Stomach smooth muscle (tissue), 2 donors: Measurements from ENCODE around the gene HDAC2.
"Not testable (repeated sequence)": the region's sequence is repeated elsewhere in the genome, so short reads cannot be mapped to it uniquely, and the experiment has no call there.

ENCODE experiments used
- H3K27ac ChIP-seq: one replicate; pipeline ENCODE4 v1.7.0; 2013; ENCODE audit warnings: mild to moderate bottlenecking, low read length, inconsistent platforms
- H3K27me3 ChIP-seq, 2 donors: one replicate each; pipeline ENCODE4 v1.7.0; 2013; ENCODE audit warnings: low read length in 2 of 2; ENCODE audit not compliant: insufficient read depth in 2 of 2, control insufficient read depth in 1 of 2
- H3K36me3 ChIP-seq, 2 donors: one replicate each; pipeline ENCODE4 v1.7.0; 2013; ENCODE audit warnings: low read length in 2 of 2; ENCODE audit not compliant: control insufficient read depth in 2 of 2, insufficient read depth in 2 of 2
- H3K4me1 ChIP-seq: one replicate; pipeline ENCODE4 v1.7.0; 2013; ENCODE audit warnings: low read length; ENCODE audit not compliant: control insufficient read depth, insufficient read depth
- H3K4me3 ChIP-seq, 2 donors: one replicate each; pipeline ENCODE4 v1.7.0; 2013; ENCODE audit warnings: low read length in 2 of 2
- H3K9ac ChIP-seq, 2 donors: one replicate each; pipeline ENCODE4 v1.7.0; 2013; ENCODE audit warnings: low read length in 2 of 2, mild to moderate bottlenecking in 1 of 2
- H3K9me3 ChIP-seq, 2 donors: one replicate each; pipeline ENCODE4 v1.7.0; 2013; ENCODE audit warnings: low read length in 2 of 2; ENCODE audit not compliant: control insufficient read depth in 2 of 2
- donor health status: healthy.
- donor health status: Pancreatic carcinoma.

The HDAC2 gene

DNA sequence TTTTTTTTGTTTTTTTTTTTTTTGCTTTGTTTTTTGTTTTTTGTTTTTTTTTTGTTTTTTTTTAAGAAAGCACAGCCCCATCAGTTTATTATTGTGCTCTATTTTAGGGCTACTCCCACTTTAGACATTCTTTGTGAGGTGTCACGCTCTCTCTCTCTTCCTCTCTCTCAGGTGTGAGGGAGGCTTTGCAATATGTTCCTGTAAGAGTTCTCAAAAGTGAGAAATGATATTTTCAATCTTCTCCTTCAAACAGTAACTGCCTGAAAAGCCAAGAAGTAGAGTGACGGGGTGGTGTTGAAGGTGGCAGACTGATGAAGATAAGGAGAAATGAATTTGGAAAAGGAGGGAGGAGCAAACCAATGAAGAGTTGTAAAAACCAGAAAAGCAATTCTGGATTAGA, 28.3 kb upstream of the HDAC2 start:
- Histone ChIP-seq H3K4me3 (no peak overlapping the region), H3K4me1 (peaks cover 15% of the 10 kb centered on the region), H3K27me3 (no peaks in the 10 kb centered on the region), H3K9me3 (no peaks in the 10 kb centered on the region), H3K27ac (no peak overlapping the region), H3K36me3 (no peaks in the 10 kb centered on the region), H3K9ac (no peak overlapping the region)

DNA sequence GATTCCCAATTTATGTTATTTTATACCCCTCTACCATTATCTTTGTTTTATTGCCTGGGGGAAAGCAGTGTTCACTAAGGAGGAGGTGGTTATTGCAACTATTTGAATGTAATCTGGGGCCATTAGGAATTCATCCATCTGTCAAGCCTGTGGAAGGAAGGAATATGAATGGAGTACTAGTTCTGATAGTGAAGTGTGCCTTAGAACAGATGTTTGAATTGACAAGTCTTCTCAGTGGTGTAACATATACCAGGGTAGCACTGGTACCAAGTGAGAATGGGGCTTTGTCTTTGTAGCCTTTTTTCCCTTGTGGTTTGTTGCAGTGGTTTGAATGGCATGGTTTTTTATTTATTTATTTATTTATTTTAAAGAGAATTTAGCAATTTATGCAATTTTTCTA, 27.9 kb upstream of the HDAC2 start:
- no peaks in the 10 kb centered on the region for H3K36me3 ChIP-seq
- H3K4me3 ChIP-seq: no peak overlapping the region
- H3K27ac ChIP-seq: no peak overlapping the region
- no peaks in the 10 kb centered on the region for H3K9me3 ChIP-seq
- peaks cover 15% of the 10 kb centered on the region for H3K4me1 ChIP-seq
- H3K27me3 ChIP-seq: no peaks in the 10 kb centered on the region
- no peak overlapping the region for H3K9ac ChIP-seq

DNA sequence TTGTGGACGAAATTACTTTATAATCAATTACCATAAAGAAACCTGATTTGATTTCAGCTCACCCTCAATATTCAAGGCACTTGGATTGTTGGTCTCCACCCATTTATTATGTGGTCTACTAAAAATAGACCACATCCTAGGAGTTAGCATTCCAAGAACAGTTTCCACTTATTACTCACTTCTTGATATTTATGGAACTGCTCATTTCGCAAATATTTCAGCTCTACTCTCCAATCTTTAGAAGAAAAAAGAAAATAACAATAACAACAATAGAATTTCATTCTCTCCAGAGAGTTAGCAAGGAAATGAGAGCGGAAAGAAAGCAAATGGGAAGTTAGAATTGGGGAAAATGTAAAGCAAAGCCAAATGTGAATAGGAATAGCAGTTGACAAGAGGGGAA, 26.2 kb upstream of the HDAC2 start:
- H3K27ac ChIP-seq: no peak overlapping the region
- H3K36me3 ChIP-seq: no peaks in the 10 kb centered on the region
- H3K4me1 ChIP-seq: peaks cover 17% of the 10 kb centered on the region
- no peak overlapping the region for H3K4me3 ChIP-seq
- H3K27me3 ChIP-seq: no peaks in the 10 kb centered on the region
- no peak overlapping the region for H3K9ac ChIP-seq
- no peaks in the 10 kb centered on the region for H3K9me3 ChIP-seq

GRCh38 chr6:113995634-113996033, 24.7 kb upstream of the HDAC2 start:
- H3K36me3 ChIP-seq: no peaks in the 10 kb centered on the region
- H3K4me3 ChIP-seq: no peak overlapping the region
- peaks cover 17% of the 10 kb centered on the region for H3K4me1 ChIP-seq
- H3K27me3 ChIP-seq: no peaks in the 10 kb centered on the region
- no peak overlapping the region for H3K27ac ChIP-seq
- no peak overlapping the region for H3K9ac ChIP-seq
- H3K9me3 ChIP-seq: no peaks in the 10 kb centered on the region

GRCh38 chr6:113994934-113995342, 24.0 kb upstream of the HDAC2 start:
- Histone ChIP-seq H3K4me3 (no peak overlapping the region), H3K27ac (no peak overlapping the region), H3K9ac (no peak overlapping the region), H3K36me3 (no peaks in the 10 kb centered on the region), H3K4me1 (peaks cover 17% of the 10 kb centered on the region), H3K27me3 (no peaks in the 10 kb centered on the region), H3K9me3 (no peaks in the 10 kb centered on the region)

DNA sequence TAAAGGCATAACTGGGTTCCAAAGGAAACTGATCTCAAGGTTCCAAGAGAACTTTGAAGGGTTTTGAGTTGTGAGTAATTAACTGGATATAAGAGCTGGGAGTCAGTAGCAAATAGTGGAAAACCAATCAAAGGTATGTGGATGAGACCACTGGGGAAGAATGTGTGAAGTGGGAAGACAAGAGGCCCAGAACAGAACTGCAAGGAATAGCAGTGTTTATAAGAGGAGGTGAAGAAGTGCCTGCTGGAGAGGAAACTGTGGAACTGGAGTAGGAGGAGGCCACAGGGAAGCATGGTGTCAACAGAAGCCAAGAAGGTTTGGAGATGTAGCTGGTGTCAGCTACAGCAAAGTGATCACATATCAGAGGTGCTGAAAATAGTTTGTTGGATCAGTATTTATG, 18.7 kb upstream of the HDAC2 start:
- Histone ChIP-seq H3K9ac (no peak overlapping the region), H3K27ac (no peak overlapping the region), H3K27me3 (no peaks in the 10 kb centered on the region), H3K4me3 (no peak overlapping the region), H3K4me1 (peaks cover 2% of the 10 kb centered on the region), H3K9me3 (no peaks in the 10 kb centered on the region), H3K36me3 (no peaks in the 10 kb centered on the region)

- H3K4me3 ChIP-seq, H3K9ac ChIP-seq, H3K27ac ChIP-seq, H3K27me3 ChIP-seq, H3K36me3 ChIP-seq, H3K9me3 ChIP-seq, H3K4me1 ChIP-seq: not testable (repeated sequence)
These were observed 11.7 kb upstream of the HDAC2 start for GRCh38 chr6:113982675-113983074.

- Histone ChIP-seq H3K27me3 (no peaks in the 10 kb centered on the region), H3K36me3 (no peaks in the 10 kb centered on the region), H3K9ac (no peak overlapping the region), H3K9me3 (no peaks in the 10 kb centered on the region), H3K4me1 (no peaks in the 10 kb centered on the region), H3K27ac (no peak overlapping the region), H3K4me3 (no peak overlapping the region)
These were observed 11.2 kb upstream of the HDAC2 start for GRCh38 chr6:113982055-113982550.

DNA sequence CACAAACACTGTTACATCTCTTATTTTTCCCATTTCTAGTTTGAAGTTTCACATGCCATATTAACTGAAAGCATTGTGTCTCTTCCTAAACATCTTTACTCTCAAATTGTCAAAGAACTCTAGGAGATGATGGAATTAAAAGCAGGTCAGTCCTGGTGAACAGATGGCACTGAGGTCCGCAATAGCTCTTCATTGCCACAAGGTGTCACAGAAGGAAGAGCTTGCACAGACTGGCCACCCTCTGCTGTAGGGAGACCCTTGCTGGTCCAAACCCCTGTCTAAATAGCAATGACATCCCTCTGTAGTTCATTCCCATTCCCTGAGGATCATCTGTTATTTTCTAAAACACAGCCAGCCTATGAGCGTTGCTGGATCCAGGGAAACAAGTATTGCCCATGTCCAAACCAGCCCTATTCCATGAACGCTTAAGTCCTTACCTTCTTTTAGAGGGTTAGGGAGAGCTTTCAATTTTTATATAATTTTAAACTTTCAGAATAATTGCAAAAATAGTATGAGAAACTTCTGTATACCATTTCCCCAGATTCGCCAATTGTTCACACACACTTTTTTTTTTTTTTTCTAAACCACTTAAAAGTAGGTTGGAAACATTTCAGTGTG, 10.1 kb upstream of the HDAC2 start:
- Histone ChIP-seq H3K9me3 (no peaks in the 10 kb centered on the region), H3K27me3 (no peaks in the 10 kb centered on the region), H3K9ac (no peak overlapping the region), H3K4me3 (no peak overlapping the region), H3K27ac (no peak overlapping the region), H3K4me1 (no peaks in the 10 kb centered on the region), H3K36me3 (no peaks in the 10 kb centered on the region)

DNA sequence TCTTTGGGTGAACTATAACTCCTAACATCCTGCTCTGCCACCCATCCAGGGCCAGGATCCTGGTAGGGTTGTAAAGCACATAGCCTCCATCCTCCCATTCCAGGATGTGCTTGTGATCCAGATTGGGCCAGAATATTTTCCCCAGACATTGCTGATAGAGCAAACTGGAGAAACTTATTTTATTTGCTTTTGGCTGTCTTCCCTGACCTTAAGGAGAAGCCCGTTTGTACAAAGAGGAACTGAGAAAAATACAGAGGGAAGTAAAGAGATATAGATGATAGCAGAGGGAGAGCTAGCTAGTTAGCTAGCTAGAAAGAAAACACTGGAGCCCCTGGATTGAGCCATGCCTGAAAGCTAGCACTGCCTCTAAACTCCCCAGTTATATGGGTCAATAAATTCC, 9.0 kb upstream of the HDAC2 start:
- Histone ChIP-seq H3K9ac (no peak overlapping the region), H3K27me3 (no peaks in the 10 kb centered on the region), H3K4me3 (no peak overlapping the region), H3K4me1 (no peaks in the 10 kb centered on the region), H3K36me3 (no peaks in the 10 kb centered on the region), H3K9me3 (no peaks in the 10 kb centered on the region), H3K27ac (no peak overlapping the region)

GRCh38 chr6:113978084-113978675, 7.2 kb upstream of the HDAC2 start:
- H3K9me3 ChIP-seq: no peaks in the 10 kb centered on the region
- H3K27me3 ChIP-seq: no peaks in the 10 kb centered on the region
- no peak overlapping the region for H3K4me3 ChIP-seq
- no peaks in the 10 kb centered on the region for H3K4me1 ChIP-seq
- H3K9ac ChIP-seq: no peak overlapping the region
- no peak overlapping the region for H3K27ac ChIP-seq
- H3K36me3 ChIP-seq: no peaks in the 10 kb centered on the region
